Heart right ventricle (tissue), 16 donors: ENCODE data around the gene ALKBH5. TPM values are rescaled to one million over a fixed set of nuclear protein-coding genes. Genes with fewer than 3 reads are reported as not detected.

Experiments used
- ATAC-seq, 8 donors: fragments of 200-7000 bp; cut with Tn5 transposase; one replicate each; pipeline ENCODE4 v1.9.1; 2020; ENCODE audit warnings: mild to moderate bottlenecking in 8 of 8, moderate library complexity in 8 of 8, moderate number of reproducible peaks in 1 of 8
- DNase-seq, 2 donors: peaks; one replicate each; pipeline ENCODE4 v3.0.0-alpha.2; 2020
- H3K27ac ChIP-seq, 10 donors: fragments of 200-600 bp; sonication (generic) in 2 of 10; one replicate each; pipeline versions ENCODE4 v1.5.0 to v1.8.0; 2020 to 2022; ENCODE audit warnings: mild to moderate bottlenecking in 3 of 10
- H3K27me3 ChIP-seq, 7 donors: fragments of 200-600 bp; one replicate each; pipeline ENCODE4 v1.8.0; 2021 to 2022; ENCODE audit warnings: mild to moderate bottlenecking in 2 of 7
- H3K36me3 ChIP-seq, 9 donors: fragments of 200-600 bp; sonication (generic) in 1 of 9; one replicate each; pipeline versions ENCODE4 v1.5.0 to v1.8.0; 2020 to 2022; ENCODE audit warnings: mild to moderate bottlenecking in 2 of 9
- H3K4me1 ChIP-seq, 9 donors: fragments of 200-600 bp; sonication (generic) in 1 of 9; one replicate each; pipeline versions ENCODE4 v1.5.0 to v1.8.0; 2020 to 2022; ENCODE audit warnings: mild to moderate bottlenecking in 4 of 9
- H3K4me3 ChIP-seq, 10 donors: fragments of 200-600 bp; sonication (generic) in 2 of 10; one replicate each; pipeline versions ENCODE4 v1.5.0 to v1.8.0; 2020 to 2022; ENCODE audit warnings: mild to moderate bottlenecking in 7 of 10, moderate library complexity in 2 of 10
- H3K9me3 ChIP-seq, 11 donors: fragments of 200-600 bp in 10 of 11; sonication (generic) in 2 of 11; one replicate each; pipeline versions ENCODE4 v1.5.0 to v1.8.0; 2013 to 2022; ENCODE audit warnings: mild to moderate bottlenecking in 2 of 11, control low read depth in 1 of 11, moderate library complexity in 1 of 11
- CTCF ChIP-seq, 9 donors: fragments of 200-600 bp; sonication (generic) in 2 of 9; IDR thresholded peaks; one replicate each; pipeline versions ENCODE4 v1.5.0 to v1.8.0; 2021 to 2022; ENCODE audit warnings: antibody characterized with exemption in 9 of 9, mild to moderate bottlenecking in 5 of 9, moderate library complexity in 1 of 9
- WGBS, 2 donors: extraction: QIAGEN DNeasy Blood & Tissue Kit; methylation state at CpG; one replicate each; pipeline ENCODE4 v1.1.7; 2013; ENCODE audit warnings: inconsistent platforms in 1 of 2; 5-methylcytosine and 5-hydroxymethylcytosine counted together
- intact Hi-C, 10 donors: fragments of 100-400 bp; cut with DNase I; formaldehyde crosslinking; loops; one replicate each; pipeline versions ENCODE4 v1.11.1 to v1.14.2; 2022
- polyA plus RNA-seq, 2 donors: library from polyadenylated mRNA; stranded (reverse); fragments of 200-250 nt; gene quantifications; one replicate each; pipeline ENCODE4 v1.2.3, GENCODE V29; 2013
- total RNA-seq, 10 donors: library from RNA; stranded (reverse); fragmentation: NEBNext Ultra II Directional in 3 of 10; extraction: Animal tissue kit (Norgen Biotek cat#: 25700) in 3 of 10; gene quantifications; one replicate each; pipeline versions ENCODE4 v1.2.1 to v1.2.4, GENCODE V29; 2021 to 2023
- donor health status: Arrhythmogenic right ventricular cardiomyopathy.
- donor health status: ischemic (EF 13 %, LVEDD 7.1; RV severe dilation, severe dysfunction).
- donor health status: healthy with polysubstance abuse.
- donor health status: DM: no; HTN: yes; CAD: no.
- donor health status: DM: no; HTN: no; CAD: no.
- donor health status: ischemic (EF 25% LVEDD 6.9; RV normal size, moderate dysfunction).
- donor health status: ischemic (EF 25% LVEDD 5.7; RV mildly dilated, moderate dysfunction).
- donor health status: healthy.
- donor health status: DM: yes; HTN: yes; CAD: no.
- donor health status: Ischemic cardiomyopathy.
- donor health status: ischemic (EF 35%, LVEDD 5.7; RV mildly dilated, moderate dysfunction).
- donor health status: nonischemic (EF 11% LVEDD 7.7; RV severe dilation, severe dysfunction).
- donor health status: DM: yes; HTN: yes; CAD: no.
- donor health status: PGD.
- donor health status: ischemic (EF 29% LVEDD 5.4; RV normal size, mild dysfunction).
- donor health status: nonischemic (EF 23%, LVEDD 6.1; RV moderate dilation, normal function).

ALKBH5 gene
- total and polyA plus RNA-seq, 12 donors: 72.6 to 208 (median 190) TPM

DNA sequence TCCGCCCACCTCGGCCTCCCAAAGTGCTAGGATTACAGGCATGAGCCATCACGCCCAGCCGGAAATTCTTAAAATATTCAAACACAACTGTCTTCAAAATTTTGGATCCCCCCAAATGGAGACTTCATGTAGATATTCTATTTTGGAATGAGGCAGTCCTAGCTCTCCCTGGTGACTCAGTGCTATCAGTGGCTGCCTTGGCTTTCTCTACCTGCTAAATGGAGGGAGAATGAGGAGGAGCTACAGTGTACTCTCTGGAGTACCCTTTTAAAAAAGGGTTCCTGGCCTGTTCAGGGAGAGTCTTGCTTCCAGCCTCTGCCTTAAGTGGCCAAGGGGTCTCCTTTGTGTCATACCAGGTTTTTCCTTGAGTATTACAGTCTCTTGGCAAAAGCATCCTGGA lies 10.8 kb downstream of the ALKBH5 start:
- H3K36me3 ChIP-seq: peaks cover 0 to 77% (median 22%) of the 10 kb centered on the region in 9 donors
- ATAC-seq (no peak), DNase-seq (no peak)
- peak overlapping the region in 1 of 10 donors; percentile 26 for H3K27ac ChIP-seq
- 94 to 95% methylated on average over 4 of the region's 4 CpGs for WGBS, 2 donors
- no peak overlapping the region for H3K4me3 ChIP-seq
- H3K9me3 ChIP-seq: no peaks in the 10 kb centered on the region
- no peaks in the 10 kb centered on the region for H3K27me3 ChIP-seq
- intact Hi-C loops: no loop called here
- H3K4me1 ChIP-seq: peaks cover 33 to 98% (median 80%) of the 10 kb centered on the region in 9 donors
- no peak for TF ChIP-seq CTCF (IDR thresholded peaks at IDR 0.05)

GRCh38 chr17:18194804-18195203 lies 11.2 kb downstream of the ALKBH5 start:
- Histone ChIP-seq H3K4me1 (peaks cover 31 to 98% (median 80%) of the 10 kb centered on the region in 9 donors), H3K27ac (peak overlapping the region in 1 of 10 donors; percentile 26), H3K9me3 (no peaks in the 10 kb centered on the region), H3K36me3 (peaks cover 0 to 77% (median 22%) of the 10 kb centered on the region in 9 donors), H3K4me3 (no peak overlapping the region), H3K27me3 (no peaks in the 10 kb centered on the region)
- TF ChIP-seq CTCF (IDR thresholded peaks at IDR 0.05): no peak
- 60 to 64% methylated on average over 4 of the region's 4 CpGs for WGBS, 2 donors
- intact Hi-C loops: no loop called here
- ATAC-seq (no peak), DNase-seq (no peak)

DNA sequence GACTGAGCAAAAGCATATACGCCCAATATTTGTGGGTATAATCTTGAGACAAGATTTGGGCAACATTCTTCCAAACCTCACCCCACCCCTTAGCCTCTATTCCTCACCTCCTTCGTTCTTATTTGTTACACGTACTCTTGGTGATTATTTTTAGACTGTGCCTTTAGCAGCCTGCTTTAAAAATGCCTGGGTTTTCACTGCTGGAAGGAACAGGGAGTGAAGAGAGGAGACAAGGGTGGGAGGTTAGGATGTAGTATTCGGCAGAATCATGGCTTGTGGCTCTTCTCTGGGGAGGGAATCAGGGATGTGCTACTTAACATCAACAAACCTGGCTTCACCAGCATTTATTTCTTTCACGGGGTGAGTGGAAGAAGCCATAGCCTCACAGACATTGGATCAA lies 11.6 kb downstream of the ALKBH5 start:
- Histone ChIP-seq H3K4me3 (no peak overlapping the region), H3K4me1 (peaks cover 26 to 96% (median 78%) of the 10 kb centered on the region in 9 donors), H3K36me3 (peaks cover 0 to 81% (median 22%) of the 10 kb centered on the region in 9 donors), H3K9me3 (no peaks in the 10 kb centered on the region), H3K27ac (no peak overlapping the region), H3K27me3 (no peaks in the 10 kb centered on the region)
- DNase-seq (no peak), ATAC-seq (no peak)
- no peak for TF ChIP-seq CTCF (IDR thresholded peaks at IDR 0.05)
- WGBS, 2 donors: 66 to 71% methylated on average over 5 of the region's 5 CpGs
- intact Hi-C loops: no loop called here

GRCh38 chr17:18197535-18198194 lies 14.0 kb downstream of the ALKBH5 start:
- peak in 1 of 8 donors; percentile 18 for ATAC-seq
- peak overlapping the region in 2 of 10 donors; percentile 1 to 24 for H3K27ac ChIP-seq
- intact Hi-C loops: no loop called here
- no peak for DNase-seq
- no peaks in the 10 kb centered on the region for H3K9me3 ChIP-seq
- peaks cover 17 to 91% (median 70%) of the 10 kb centered on the region in 9 donors for H3K4me1 ChIP-seq
- H3K36me3 ChIP-seq: peaks cover 0 to 91% (median 22%) of the 10 kb centered on the region in 9 donors
- no peaks in the 10 kb centered on the region for H3K27me3 ChIP-seq
- WGBS, 2 donors: 68 to 73% methylated on average over 3 of the region's 3 CpGs
- H3K4me3 ChIP-seq: no peak overlapping the region
- no peak for TF ChIP-seq CTCF (IDR thresholded peaks at IDR 0.05)
